ENCODE measurements around the gene RIMS4. TPM values are rescaled to one million over a fixed set of nuclear protein-coding genes. Genes with fewer than 3 reads are reported as not detected.

Gene RIMS4
- total RNA-seq, 1 experiment from 2014 or later = 4.0 TPM

DNA sequence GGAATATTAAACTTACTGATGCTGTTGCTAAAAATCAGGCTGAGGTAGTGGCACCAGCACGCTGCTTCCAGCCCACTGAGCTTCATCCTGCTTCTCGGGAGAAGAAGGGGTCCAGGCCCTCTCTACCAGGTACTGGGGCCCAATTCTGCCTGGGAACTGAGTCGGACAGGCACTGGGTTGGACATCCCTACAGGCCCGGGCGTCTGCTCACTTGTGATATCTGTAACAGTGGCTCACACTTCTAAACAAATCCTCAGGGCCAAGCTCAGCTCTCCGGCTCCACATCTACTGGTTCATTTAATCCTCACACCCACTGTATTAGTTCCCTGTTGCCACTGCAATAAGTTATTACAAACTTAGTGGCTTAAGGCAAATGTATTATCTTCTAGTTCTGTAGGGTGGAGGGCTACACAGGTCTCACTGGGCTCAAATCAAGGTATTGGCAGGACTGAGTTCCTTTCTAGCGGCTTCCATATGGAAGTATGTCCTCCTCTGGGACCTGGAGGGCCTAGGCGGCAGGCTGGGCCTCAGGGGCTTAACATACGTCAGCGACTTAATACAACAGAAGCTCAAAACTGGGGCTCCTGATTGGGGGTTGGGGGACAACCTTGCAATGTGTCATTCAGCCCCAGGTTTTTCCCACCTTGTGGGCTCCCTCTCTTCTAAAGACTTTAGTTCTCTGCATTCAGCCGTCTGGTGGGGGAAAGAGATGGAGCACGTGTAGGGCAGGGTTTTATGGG is 66.3 kb downstream of the RIMS4 start:
- DNase-seq (ENCODE audit: low read depth, low spot score) (no peak), ATAC-seq (no peak)
- Histone ChIP-seq H3K4me3 (ENCODE audit: low read depth in 2 of 2, low read length in 2 of 2) (no peak overlapping the region), H3K4me1 (ENCODE audit: control insufficient read depth, insufficient read depth, low read length) (peaks cover 25% of the 10 kb centered on the region), H3K27me3 (ENCODE audit: control insufficient read depth, insufficient read depth, low read length) (no peaks in the 10 kb centered on the region), H3K27ac (ENCODE audit: low read length) (peak overlapping the region; percentile 73; the same call in 1 of the 2 replicates), H3K36me3 (ENCODE audit: control insufficient read depth, insufficient read depth, low read length) (no peaks in the 10 kb centered on the region), H3K9me3 (ENCODE audit: control insufficient read depth, insufficient read depth, low read depth, low read length) (no peaks in the 10 kb centered on the region)
- ChIA-PET POLR2A (interaction anchor here (0.5 to 1.0 kb wide), 2 partner anchors 16 to 43 kb away, joined by 3 to 4 read pairs; no protein-coding TSS in a partner anchor), CTCF (no interaction called here)
- BruUV-seq (replicated peaks) = no TSS peak
- intact Hi-C loops (cut with micrococcal nuclease; ENCODE audit: unreplicated experiment) = no loop called here
- in situ Hi-C loops (cut with HindIII; ENCODE audit: low pct_unique_long_range_greater_than_20kb, low sequenced_read_pairs) = no loop called here
- TF ChIP-seq SIN3A (IDR thresholded peaks at IDR 0.05; ENCODE audit: borderline replicate concordance, insufficient read depth, low read depth, low read length) (no peak), POLR2AphosphoS5 (IDR thresholded peaks at IDR 0.05; ENCODE audit: low read depth, low read length) (no peak), TCF7L2 (IDR thresholded peaks at IDR 0.05; ENCODE audit: low read depth, low read length) (no peak)
- TF ChIP-seq, protein P1, sequence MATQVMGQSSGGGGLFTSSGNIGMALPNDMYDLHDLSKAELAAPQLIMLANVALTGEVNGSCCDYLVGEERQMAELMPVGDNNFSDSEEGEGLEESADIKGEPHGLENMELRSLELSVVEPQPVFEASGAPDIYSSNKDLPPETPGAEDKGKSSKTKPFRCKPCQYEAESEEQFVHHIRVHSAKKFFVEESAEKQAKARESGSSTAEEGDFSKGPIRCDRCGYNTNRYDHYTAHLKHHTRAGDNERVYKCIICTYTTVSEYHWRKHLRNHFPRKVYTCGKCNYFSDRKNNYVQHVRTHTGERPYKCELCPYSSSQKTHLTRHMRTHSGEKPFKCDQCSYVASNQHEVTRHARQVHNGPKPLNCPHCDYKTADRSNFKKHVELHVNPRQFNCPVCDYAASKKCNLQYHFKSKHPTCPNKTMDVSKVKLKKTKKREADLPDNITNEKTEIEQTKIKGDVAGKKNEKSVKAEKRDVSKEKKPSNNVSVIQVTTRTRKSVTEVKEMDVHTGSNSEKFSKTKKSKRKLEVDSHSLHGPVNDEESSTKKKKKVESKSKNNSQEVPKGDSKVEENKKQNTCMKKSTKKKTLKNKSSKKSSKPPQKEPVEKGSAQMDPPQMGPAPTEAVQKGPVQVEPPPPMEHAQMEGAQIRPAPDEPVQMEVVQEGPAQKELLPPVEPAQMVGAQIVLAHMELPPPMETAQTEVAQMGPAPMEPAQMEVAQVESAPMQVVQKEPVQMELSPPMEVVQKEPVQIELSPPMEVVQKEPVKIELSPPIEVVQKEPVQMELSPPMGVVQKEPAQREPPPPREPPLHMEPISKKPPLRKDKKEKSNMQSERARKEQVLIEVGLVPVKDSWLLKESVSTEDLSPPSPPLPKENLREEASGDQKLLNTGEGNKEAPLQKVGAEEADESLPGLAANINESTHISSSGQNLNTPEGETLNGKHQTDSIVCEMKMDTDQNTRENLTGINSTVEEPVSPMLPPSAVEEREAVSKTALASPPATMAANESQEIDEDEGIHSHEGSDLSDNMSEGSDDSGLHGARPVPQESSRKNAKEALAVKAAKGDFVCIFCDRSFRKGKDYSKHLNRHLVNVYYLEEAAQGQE (IDR thresholded peaks at IDR 0.05; ENCODE audit: insufficient read depth in 1 of 2, low read depth in 2 of 2, low read length in 1 of 2) = no peak
- TF ChIP-seq, protein P2, sequence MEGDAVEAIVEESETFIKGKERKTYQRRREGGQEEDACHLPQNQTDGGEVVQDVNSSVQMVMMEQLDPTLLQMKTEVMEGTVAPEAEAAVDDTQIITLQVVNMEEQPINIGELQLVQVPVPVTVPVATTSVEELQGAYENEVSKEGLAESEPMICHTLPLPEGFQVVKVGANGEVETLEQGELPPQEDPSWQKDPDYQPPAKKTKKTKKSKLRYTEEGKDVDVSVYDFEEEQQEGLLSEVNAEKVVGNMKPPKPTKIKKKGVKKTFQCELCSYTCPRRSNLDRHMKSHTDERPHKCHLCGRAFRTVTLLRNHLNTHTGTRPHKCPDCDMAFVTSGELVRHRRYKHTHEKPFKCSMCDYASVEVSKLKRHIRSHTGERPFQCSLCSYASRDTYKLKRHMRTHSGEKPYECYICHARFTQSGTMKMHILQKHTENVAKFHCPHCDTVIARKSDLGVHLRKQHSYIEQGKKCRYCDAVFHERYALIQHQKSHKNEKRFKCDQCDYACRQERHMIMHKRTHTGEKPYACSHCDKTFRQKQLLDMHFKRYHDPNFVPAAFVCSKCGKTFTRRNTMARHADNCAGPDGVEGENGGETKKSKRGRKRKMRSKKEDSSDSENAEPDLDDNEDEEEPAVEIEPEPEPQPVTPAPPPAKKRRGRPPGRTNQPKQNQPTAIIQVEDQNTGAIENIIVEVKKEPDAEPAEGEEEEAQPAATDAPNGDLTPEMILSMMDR (IDR thresholded peaks at IDR 0.05) = no peak

DNA sequence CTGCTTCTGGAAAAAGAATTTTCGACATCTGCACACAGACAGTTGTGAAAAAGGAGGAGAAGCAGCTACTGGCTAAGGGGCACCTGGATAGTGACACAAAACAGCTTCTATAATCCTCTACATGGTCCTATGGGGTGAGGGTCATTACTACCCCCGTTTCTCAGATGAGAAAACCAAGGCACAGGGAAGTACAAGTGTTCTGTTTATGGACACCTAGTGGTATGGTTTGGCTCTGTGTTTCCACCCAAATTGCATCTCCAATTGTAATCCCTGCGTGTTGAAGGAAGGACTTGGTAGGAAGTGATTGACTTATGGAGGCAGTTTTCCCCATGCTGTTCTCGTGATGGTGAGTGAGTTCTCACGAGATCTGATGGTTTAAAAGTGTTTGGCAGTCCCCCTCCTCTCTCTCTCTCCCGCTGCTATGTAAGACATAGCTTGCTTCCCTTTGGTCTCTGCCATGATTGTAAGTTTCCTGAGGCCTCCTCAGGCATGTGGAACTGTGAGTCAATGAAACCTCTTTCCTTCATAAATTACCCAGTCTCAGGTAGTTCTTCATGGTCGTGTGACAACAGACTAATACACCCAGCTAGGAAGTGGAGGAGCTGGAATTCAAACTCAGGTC is 67.2 kb downstream of the RIMS4 start:
- Histone ChIP-seq H3K36me3 (ENCODE audit: control insufficient read depth, insufficient read depth, low read length) (no peaks in the 10 kb centered on the region), H3K27me3 (ENCODE audit: control insufficient read depth, insufficient read depth, low read length) (no peaks in the 10 kb centered on the region), H3K4me1 (ENCODE audit: control insufficient read depth, insufficient read depth, low read length) (peaks cover 30% of the 10 kb centered on the region), H3K9me3 (ENCODE audit: control insufficient read depth, insufficient read depth, low read depth, low read length) (no peaks in the 10 kb centered on the region), H3K4me3 (ENCODE audit: low read depth in 2 of 2, low read length in 2 of 2) (no peak overlapping the region), H3K27ac (ENCODE audit: low read length) (peak overlapping the region; percentile 73; the same call in 1 of the 2 replicates)
- CTCF ChIA-PET = no interaction called here
- DNase-seq (ENCODE audit: low read depth, low spot score) (no peak), ATAC-seq (no peak)
- TF ChIP-seq SIN3A (IDR thresholded peaks at IDR 0.05; ENCODE audit: borderline replicate concordance, insufficient read depth, low read depth, low read length) (no peak), POLR2AphosphoS5 (IDR thresholded peaks at IDR 0.05; ENCODE audit: low read depth, low read length) (no peak)
- in situ Hi-C loops (cut with HindIII; ENCODE audit: low pct_unique_long_range_greater_than_20kb, low sequenced_read_pairs) (no loop called here), intact Hi-C loops (cut with micrococcal nuclease; ENCODE audit: unreplicated experiment) (no loop called here)
- BruUV-seq (replicated peaks) = no TSS peak
- POLR2A ChIA-PET = interaction anchor here (0.5 to 1.0 kb wide), 3 partner anchors 15 to 42 kb away, joined by 3 to 4 read pairs (median 4); no protein-coding TSS in a partner anchor
